HG02642 (cell line): ENCODE data around the gene BLMH.
A peak's percentile ranks its signal among the peaks of the same experiment; 100 is the strongest.

Experiments used
- ATAC-seq: cut with Tn5 transposase; IDR thresholded peaks from one replicate; pipeline ENCODE4 v1.9.1; 2021; ENCODE audit warnings: mild to moderate bottlenecking; ENCODE audit not compliant: unreplicated experiment, poor library complexity

The BLMH gene

DNA sequence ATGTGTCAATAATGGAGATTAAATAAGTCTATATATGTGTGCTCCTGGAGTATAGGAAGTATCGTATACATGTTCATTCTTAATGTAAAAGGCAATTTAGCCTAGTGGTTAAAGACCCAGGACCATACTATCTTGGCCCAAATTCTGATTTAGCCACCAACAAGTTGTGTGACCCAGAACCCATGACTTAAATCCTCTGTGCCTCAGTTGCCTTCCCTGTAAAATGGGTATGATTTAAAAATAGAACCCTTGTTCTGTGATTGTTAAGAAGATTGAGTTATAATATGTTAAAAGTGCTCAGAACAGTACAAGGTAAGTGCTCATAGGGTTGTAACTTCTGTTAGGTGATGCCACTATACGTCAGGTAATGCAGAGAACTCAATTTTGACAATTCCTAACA, 18.8 kb upstream of the BLMH start:
- no peak for ATAC-seq

GRCh38 chr17:30309591-30309990, 17.8 kb upstream of the BLMH start:
- ATAC-seq, result no peak

GRCh38 chr17:30308406-30308805, 16.7 kb upstream of the BLMH start:
- no peak for ATAC-seq

- no peak for ATAC-seq
Measured at GRCh38 chr17:30304778-30305177, 13.0 kb upstream of the BLMH start.

DNA sequence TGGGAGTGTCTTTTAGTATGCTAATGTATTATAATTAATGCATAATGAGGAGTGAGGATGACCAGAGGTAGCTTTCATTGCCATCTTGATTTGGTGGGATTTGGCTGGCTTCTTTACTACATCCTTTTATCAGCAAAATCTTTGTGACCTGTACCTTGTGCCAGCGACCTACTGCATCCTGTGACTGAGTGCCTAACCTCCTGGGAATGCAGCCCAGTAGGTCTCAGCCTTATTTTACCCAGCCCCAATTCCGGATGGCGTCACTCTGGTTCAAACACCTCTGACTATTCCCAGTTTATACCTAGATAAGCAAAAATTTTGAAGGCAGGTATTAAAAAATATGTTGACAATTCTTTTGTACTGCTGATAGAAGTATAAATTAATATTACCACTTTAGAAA, 10.5 kb upstream of the BLMH start:
- ATAC-seq, result no peak

- ATAC-seq, result no peak
Measured at GRCh38 chr17:30300818-30301217, 9.1 kb upstream of the BLMH start.

GRCh38 chr17:30299000-30299399, 7.3 kb upstream of the BLMH start:
- no peak for ATAC-seq

DNA sequence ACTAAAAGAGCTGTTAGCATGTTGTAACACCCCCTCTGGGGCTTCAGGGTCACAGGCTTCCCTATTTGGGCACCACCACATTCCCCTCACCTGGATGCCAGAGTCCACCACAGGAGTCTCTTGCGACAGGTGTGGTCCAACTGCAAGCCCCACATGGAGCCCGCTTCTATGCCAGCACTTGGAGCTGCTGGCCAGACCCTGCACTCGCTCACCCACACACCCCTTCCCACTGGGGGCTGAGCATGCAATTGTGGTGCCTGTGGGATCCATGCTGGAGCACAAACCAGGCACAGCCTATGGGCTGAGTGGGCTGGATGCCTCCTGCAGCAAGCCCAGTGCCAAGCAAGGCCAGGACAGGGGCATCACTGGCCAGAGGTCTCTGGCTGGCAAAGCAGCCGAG, 6.0 kb upstream of the BLMH start:
- ATAC-seq, result no peak

- no peak for ATAC-seq
Measured at GRCh38 chr17:30296499-30297080, 4.8 kb upstream of the BLMH start.

- no peak for ATAC-seq
Measured at GRCh38 chr17:30292286-30292858, 628 bp upstream of the BLMH start.

GRCh38 chr17:30290696-30291542, 825 bp downstream of the BLMH start:
- peak; percentile 50 for ATAC-seq

DNA sequence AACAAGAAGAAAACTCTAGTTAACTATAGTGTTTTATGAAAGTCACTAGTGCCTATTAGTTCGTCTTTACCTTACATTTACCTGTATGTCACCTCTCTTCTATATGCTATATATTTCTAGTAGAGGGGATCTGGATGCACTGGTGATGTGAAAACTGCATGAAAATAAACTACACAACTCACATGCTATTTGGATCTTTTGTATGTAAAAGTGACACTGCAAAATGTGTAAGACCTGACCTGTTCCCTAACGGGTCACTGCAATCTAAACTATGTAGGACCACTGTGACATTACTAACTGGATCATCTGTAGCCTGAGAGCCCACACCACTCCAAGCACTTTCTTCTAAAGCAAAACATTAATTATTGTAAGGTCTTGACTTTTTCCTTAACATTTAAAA, 1.7 kb downstream of the BLMH start:
- no peak for ATAC-seq

GRCh38 chr17:30279156-30279555, 12.6 kb downstream of the BLMH start:
- ATAC-seq, result no peak

DNA sequence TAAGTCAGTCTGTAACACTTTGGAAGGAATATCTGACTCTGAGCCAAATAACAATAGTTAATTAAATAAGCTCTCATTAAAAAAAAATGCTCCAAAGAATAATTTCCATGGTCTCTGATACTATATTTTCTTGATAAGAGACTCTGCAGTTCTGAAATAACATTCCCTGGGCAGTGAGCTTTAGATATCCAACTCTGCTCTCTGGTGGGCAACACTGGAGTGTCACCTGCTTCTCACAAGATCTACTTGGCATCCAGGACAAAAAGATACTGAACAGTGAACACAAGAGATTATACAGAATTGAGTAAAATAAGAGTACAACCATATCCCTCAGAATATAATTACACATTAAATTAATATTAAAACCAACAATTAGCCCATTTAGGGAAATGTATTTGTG, 13.7 kb downstream of the BLMH start:
- no peak for ATAC-seq

GRCh38 chr17:30275911-30276310, 15.8 kb downstream of the BLMH start:
- ATAC-seq, result no peak

DNA sequence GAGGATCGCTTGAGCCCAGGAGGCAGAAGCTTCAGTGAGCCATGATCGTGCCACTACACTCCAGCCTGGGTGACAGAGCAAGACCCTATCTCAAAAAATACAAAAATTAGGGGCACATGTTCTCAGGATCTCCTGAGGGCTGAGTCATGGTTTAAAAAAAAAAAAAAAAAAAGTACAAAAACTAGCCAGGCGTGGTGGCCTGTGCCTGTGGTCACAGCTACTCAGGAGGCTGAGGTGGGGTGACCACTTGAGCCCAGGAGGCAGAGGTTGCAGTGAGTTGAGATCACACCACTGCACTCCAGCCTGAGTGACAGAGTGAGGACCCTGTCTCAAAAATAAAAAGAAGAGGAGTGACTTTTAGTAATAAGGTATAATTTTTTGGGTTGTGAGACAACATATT, 16.9 kb downstream of the BLMH start:
- no peak for ATAC-seq

GRCh38 chr17:30273373-30273772, 18.4 kb downstream of the BLMH start:
- no peak for ATAC-seq

DNA sequence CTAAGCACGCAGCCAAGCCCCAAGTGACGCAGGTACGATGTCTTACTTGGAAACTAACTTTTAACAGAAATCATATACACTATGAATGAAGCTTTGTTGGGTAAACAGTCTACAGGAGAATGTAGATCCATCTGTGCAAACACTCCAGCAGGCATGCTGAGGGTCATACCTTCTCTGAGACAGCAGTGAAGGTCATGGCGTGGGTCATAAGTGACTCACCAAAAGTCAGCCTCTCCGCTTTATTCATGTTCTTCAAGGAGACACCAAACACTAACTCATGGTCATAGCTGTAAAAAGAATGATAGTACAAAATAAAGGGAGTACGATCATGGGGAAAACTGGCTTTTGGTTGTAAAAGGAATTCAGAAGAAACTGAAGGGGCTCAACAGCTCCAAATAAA, 20.6 kb downstream of the BLMH start:
- no peak for ATAC-seq

- no peak for ATAC-seq
Measured at GRCh38 chr17:30267625-30268024, 24.1 kb downstream of the BLMH start.

DNA sequence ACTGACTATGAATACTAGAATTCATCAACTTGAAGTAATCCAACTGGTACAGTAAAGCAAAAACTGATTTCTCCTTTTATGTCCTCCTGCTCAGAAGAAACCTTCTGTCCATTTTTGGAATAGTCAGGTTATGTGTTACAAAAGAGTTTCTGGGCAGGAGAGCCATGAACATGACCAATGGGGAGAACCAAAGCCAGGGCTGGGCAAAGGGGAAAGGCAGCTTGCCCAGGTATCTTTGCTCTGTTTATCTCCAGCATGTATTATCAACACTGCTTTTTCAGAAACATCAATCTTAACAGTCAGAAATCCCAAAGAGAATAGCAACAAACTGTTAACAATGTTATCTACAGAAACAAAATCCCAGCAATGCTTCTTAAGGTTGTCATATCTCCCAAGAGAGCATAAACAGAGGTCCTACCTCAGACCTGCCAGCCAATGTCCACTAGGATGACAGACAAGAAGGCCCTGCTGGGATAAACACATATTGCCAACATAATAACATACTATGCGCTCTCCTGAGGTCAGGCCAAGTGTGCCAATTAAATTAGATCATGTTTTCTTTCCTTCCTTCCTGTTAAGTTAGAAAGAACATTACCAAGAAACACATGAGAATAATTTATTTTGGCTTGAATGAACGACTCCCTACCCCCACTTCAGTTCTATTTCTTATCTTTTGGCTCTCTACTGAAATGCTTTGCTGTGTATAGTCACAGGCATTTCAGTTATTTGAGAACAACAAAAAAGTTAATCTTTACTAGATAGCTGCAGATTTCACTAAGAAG, 28.0 kb downstream of the BLMH start:
- no peak for ATAC-seq
